Measurements from ENCODE around the gene TMEM236.

Gene TMEM236

GRCh38 chr10:17789396-17789795 is 37.4 kb downstream of the TMEM236 start:
- no peak for DNase-seq

- DNase-seq: no peak
Measured at GRCh38 chr10:17790651-17791050, 38.6 kb downstream of the TMEM236 start.

GRCh38 chr10:17792991-17793390 is 41.0 kb downstream of the TMEM236 start:
- no peak for DNase-seq

- DNase-seq: no peak
Measured at GRCh38 chr10:17793823-17794644, 42.0 kb downstream of the TMEM236 start.

GRCh38 chr10:17795083-17795482 is 43.1 kb downstream of the TMEM236 start:
- DNase-seq: no peak

- no peak for DNase-seq
Measured at GRCh38 chr10:17795813-17796594, 44.0 kb downstream of the TMEM236 start.

GRCh38 chr10:17801507-17801906 is 49.5 kb downstream of the TMEM236 start:
- no peak for DNase-seq

GRCh38 chr10:17802350-17802749 is 50.3 kb downstream of the TMEM236 start:
- no peak for DNase-seq

- no peak for DNase-seq
Measured at GRCh38 chr10:17802976-17803375, 51.0 kb downstream of the TMEM236 start.

GRCh38 chr10:17805330-17805729 is 53.3 kb downstream of the TMEM236 start:
- no peak for DNase-seq

- DNase-seq: no peak
Measured at GRCh38 chr10:17805921-17806577, 54.0 kb downstream of the TMEM236 start.

GRCh38 chr10:17808971-17809841 is 57.2 kb downstream of the TMEM236 start, which contains the start of gene MRC1:
TSS of gene MRC1 (plus strand) at chr10:17809348. CDS start at chr10:17809466, 118 bp downstream.
- no peak for DNase-seq

- no peak for DNase-seq
Measured at GRCh38 chr10:17811146-17811865, 59.3 kb downstream of the TMEM236 start.

- no peak for DNase-seq
Measured at GRCh38 chr10:17814973-17815372, 63.0 kb downstream of the TMEM236 start.

GRCh38 chr10:17816199-17816598 is 64.2 kb downstream of the TMEM236 start:
- DNase-seq: no peak

- DNase-seq: no peak
Measured at GRCh38 chr10:17817316-17817715, 65.3 kb downstream of the TMEM236 start.

- no peak for DNase-seq
Measured at GRCh38 chr10:17817790-17818189, 65.8 kb downstream of the TMEM236 start.

- no peak for DNase-seq
Measured at GRCh38 chr10:17819836-17820235, 67.8 kb downstream of the TMEM236 start.

- DNase-seq: no peak
Measured at GRCh38 chr10:17820943-17821342, 68.9 kb downstream of the TMEM236 start.

- no peak for DNase-seq
Measured at GRCh38 chr10:17821893-17822292, 69.9 kb downstream of the TMEM236 start.

GRCh38 chr10:17831341-17831740 is 79.3 kb downstream of the TMEM236 start:
- no peak for DNase-seq

GRCh38 chr10:17831896-17832295 is 79.9 kb downstream of the TMEM236 start:
- DNase-seq: no peak

Measured in NCI-H526 treated with DMSO at 0.1 percent for 48 hours (cell line).